CD4-positive, alpha-beta T cell (primary cell): ENCODE results near the gene CLSTN2. TPM values are rescaled to one million over a fixed set of nuclear protein-coding genes. Genes with fewer than 3 reads are reported as not detected.

Experiments
- ATAC-seq: fragments of 200-7000 bp; cut with Tn5 transposase; one replicate; pipeline ENCODE4 v1.10.0; 2022; ENCODE audit warnings: mild to moderate bottlenecking; ENCODE audit not compliant: poor library complexity
- CTCF ChIA-PET: fragments of 350-600 bp; sonication (Branson Sonifier 250); formaldehyde crosslinking; loops from one replicate; lab custom pipeline; 2021; ENCODE audit warnings: antibody characterized with exemption, inconsistent platforms; lab: Charles Lee
- POLR2A ChIA-PET: fragments of 350-600 bp; sonication (Branson Sonifier 250); formaldehyde crosslinking; loops from one replicate; lab custom pipeline; 2021; ENCODE audit warnings: antibody characterized with exemption, inconsistent platforms; lab: Charles Lee
- DNase-seq, 14 experiments: peaks; one replicate each; pipeline ENCODE4 v3.0.0-alpha.2; 2013 to 2020; ENCODE audit warnings: mixed read lengths in 2 of 14
- H3K27ac ChIP-seq, 2 donors: one replicate each; pipeline versions ENCODE4 v1.5.1 to v1.7.0; 2013; ENCODE audit warnings: low read length in 2 of 2, low read depth in 1 of 2, mild to moderate bottlenecking in 1 of 2
- H3K27me3 ChIP-seq, 2 experiments: 1 replicate in 1 of 2; 2 replicates in 1 of 2; pipeline versions ENCODE4 v1.6.1 to v1.7.0; 2013; ENCODE audit warnings: low read length in 2 of 2, control low read depth in 1 of 2, mild to moderate bottlenecking in 1 of 2, moderate library complexity in 1 of 2; ENCODE audit not compliant: insufficient read depth in 2 of 2, control insufficient read depth in 1 of 2
- H3K36me3 ChIP-seq: one replicate; pipeline ENCODE4 v1.6.1; 2013; ENCODE audit warnings: low read length, control low read depth; ENCODE audit not compliant: insufficient read depth
- H3K4me1 ChIP-seq: one replicate; pipeline ENCODE4 v1.6.1; 2013; ENCODE audit warnings: low read length, control low read depth; ENCODE audit not compliant: insufficient read depth
- H3K4me3 ChIP-seq: one replicate; pipeline ENCODE4 v1.5.1; 2013; ENCODE audit warnings: mild to moderate bottlenecking, low read length, moderate library complexity
- H3K9me3 ChIP-seq, 2 experiments: 1 replicate in 1 of 2; 2 replicates in 1 of 2; pipeline versions ENCODE4 v1.6.1 to v1.7.0; 2013; ENCODE audit warnings: low read length in 2 of 2, mild to moderate bottlenecking in 2 of 2, control low read depth in 1 of 2, moderate library complexity in 1 of 2; ENCODE audit not compliant: control insufficient read depth in 1 of 2, insufficient read depth in 1 of 2
- H3K27ac Mint-ChIP-seq: one replicate; pipeline ENCODE4 v1.8.0; 2020; ENCODE audit warnings: mixed read lengths
- H3K27me3 Mint-ChIP-seq: one replicate; pipeline ENCODE4 v1.8.0; 2021; ENCODE audit warnings: mixed read lengths
- H3K36me3 Mint-ChIP-seq: one replicate; pipeline ENCODE4 v1.8.0; 2021; ENCODE audit warnings: low read depth, mixed read lengths
- H3K4me1 Mint-ChIP-seq: one replicate; pipeline ENCODE4 v1.8.0; 2021; ENCODE audit warnings: low read depth, mixed read lengths
- H3K4me3 Mint-ChIP-seq: one replicate; pipeline ENCODE4 v1.8.0; 2020; ENCODE audit warnings: mild to moderate bottlenecking, mixed read lengths
- H3K9me3 Mint-ChIP-seq: one replicate; pipeline ENCODE4 v1.8.0; 2020; ENCODE audit warnings: mixed read lengths
- intact Hi-C, 2 experiments: fragments of 100-400 bp; cut with DNase I in 1 of 2; cut with micrococcal nuclease in 1 of 2; formaldehyde crosslinking; loops; one replicate each; pipeline versions ENCODE4 v1.15.1 to v1.9.0; 2023 to 2025; cut with DNase I, micrococcal nuclease
- total RNA-seq, 174 experiments: library from RNA in 2 of 174; stranded (reverse) in 2 of 174; gene quantifications; one replicate each; pipeline ENCODE4 v1.2.3 and lab custom pipeline; 2021 to 2026
- TF ChIP-seq, protein P1 (sequence below): fragments of 200-600 bp; IDR thresholded peaks from one replicate; pipeline ENCODE4 v1.8.0; 2022; ENCODE audit warnings: antibody characterized with exemption, mild to moderate bottlenecking

CLSTN2 gene
- total RNA-seq, 2 experiments from 2014 or later = not detected

- H3K36me3 Mint-ChIP-seq = no peaks in the 10 kb centered on the region
- H3K27me3 Mint-ChIP-seq = no peaks in the 10 kb centered on the region
- Histone ChIP-seq H3K4me1 (no peaks in the 10 kb centered on the region), H3K36me3 (no peaks in the 10 kb centered on the region), H3K4me3 (no peak overlapping the region), H3K27ac (no peak overlapping the region), H3K9me3 (no peaks in the 10 kb centered on the region), H3K27me3 (no peaks in the 10 kb centered on the region)
- TF ChIP-seq, protein P1, sequence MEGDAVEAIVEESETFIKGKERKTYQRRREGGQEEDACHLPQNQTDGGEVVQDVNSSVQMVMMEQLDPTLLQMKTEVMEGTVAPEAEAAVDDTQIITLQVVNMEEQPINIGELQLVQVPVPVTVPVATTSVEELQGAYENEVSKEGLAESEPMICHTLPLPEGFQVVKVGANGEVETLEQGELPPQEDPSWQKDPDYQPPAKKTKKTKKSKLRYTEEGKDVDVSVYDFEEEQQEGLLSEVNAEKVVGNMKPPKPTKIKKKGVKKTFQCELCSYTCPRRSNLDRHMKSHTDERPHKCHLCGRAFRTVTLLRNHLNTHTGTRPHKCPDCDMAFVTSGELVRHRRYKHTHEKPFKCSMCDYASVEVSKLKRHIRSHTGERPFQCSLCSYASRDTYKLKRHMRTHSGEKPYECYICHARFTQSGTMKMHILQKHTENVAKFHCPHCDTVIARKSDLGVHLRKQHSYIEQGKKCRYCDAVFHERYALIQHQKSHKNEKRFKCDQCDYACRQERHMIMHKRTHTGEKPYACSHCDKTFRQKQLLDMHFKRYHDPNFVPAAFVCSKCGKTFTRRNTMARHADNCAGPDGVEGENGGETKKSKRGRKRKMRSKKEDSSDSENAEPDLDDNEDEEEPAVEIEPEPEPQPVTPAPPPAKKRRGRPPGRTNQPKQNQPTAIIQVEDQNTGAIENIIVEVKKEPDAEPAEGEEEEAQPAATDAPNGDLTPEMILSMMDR = no peak
- H3K4me1 Mint-ChIP-seq = no peaks in the 10 kb centered on the region
- no peaks in the 10 kb centered on the region for H3K9me3 Mint-ChIP-seq
- intact Hi-C loops = no loop called here
- DNase-seq (no peak), ATAC-seq (no peak)
- no peak overlapping the region for H3K4me3 Mint-ChIP-seq
- ChIA-PET CTCF (no interaction called here), POLR2A (no interaction called here)
- no peak overlapping the region for H3K27ac Mint-ChIP-seq
Measured at GRCh38 chr3:140597792-140598191, 662.8 kb downstream of the CLSTN2 start.

- H3K36me3 Mint-ChIP-seq = no peaks in the 10 kb centered on the region
Measured at GRCh38 chr3:140599009-140599408, 664.0 kb downstream of the CLSTN2 start.

GRCh38 chr3:140599496-140599895 lies 664.5 kb downstream of the CLSTN2 start:
- POLR2A ChIA-PET = no interaction called here
- no peaks in the 10 kb centered on the region for H3K9me3 Mint-ChIP-seq
- no peaks in the 10 kb centered on the region for H3K27me3 Mint-ChIP-seq
- no peak overlapping the region for H3K4me3 ChIP-seq
- no peaks in the 10 kb centered on the region for H3K36me3 Mint-ChIP-seq
- no peak overlapping the region for H3K27ac Mint-ChIP-seq
- ATAC-seq (no peak), DNase-seq (no peak)
- H3K4me3 Mint-ChIP-seq = no peak overlapping the region
- intact Hi-C loops = no loop called here
- H3K4me1 Mint-ChIP-seq = no peaks in the 10 kb centered on the region
- H3K27ac ChIP-seq = no peak overlapping the region
- H3K4me1 ChIP-seq = no peaks in the 10 kb centered on the region
- H3K9me3 ChIP-seq = no peaks in the 10 kb centered on the region
- TF ChIP-seq, protein P1 = no peak
- H3K36me3 ChIP-seq = no peaks in the 10 kb centered on the region
- CTCF ChIA-PET = no interaction called here
- no peaks in the 10 kb centered on the region for H3K27me3 ChIP-seq

More at GRCh38 chr3:140599009-140599408, 664.0 kb downstream of the CLSTN2 start:
- POLR2A ChIA-PET = no interaction called here
- Mint-ChIP-seq H3K4me3 (no peak overlapping the region), H3K27ac (no peak overlapping the region), H3K27me3 (no peaks in the 10 kb centered on the region), H3K9me3 (no peaks in the 10 kb centered on the region), H3K4me1 (no peaks in the 10 kb centered on the region)
- TF ChIP-seq, protein P1 = no peak
- Histone ChIP-seq H3K4me1 (no peaks in the 10 kb centered on the region), H3K36me3 (no peaks in the 10 kb centered on the region), H3K27ac (no peak overlapping the region), H3K27me3 (no peaks in the 10 kb centered on the region), H3K4me3 (no peak overlapping the region), H3K9me3 (no peaks in the 10 kb centered on the region)
- ATAC-seq (no peak), DNase-seq (no peak)
- intact Hi-C loops = no loop called here
- CTCF ChIA-PET = no interaction called here
